Stimulated activated CD4-positive, alpha-beta T cell treated with anti-CD3 and anti-CD28 coated beads, Interleukin-2, amount 100 ng/mL, for 24 hours (primary cell): ENCODE data around the gene ST6GALNAC1.

Experiments used
- DNase-seq, 2 donors: peaks; one replicate each; pipeline ENCODE4 v3.0.0-alpha.2; 2020

ST6GALNAC1 gene

GRCh38 chr17:76643553-76644148 lies at the start of gene ST6GALNAC1:
Gene ST6GALNAC1, minus strand, starts transcription at chr17:76643757. Its CDS starts 119 bp downstream, at chr17:76643638.
- DNase-seq = peak; percentile 15 to 43

- no peak for DNase-seq
Observed at GRCh38 chr17:76691379-76692191, 48.0 kb upstream of the ST6GALNAC1 start.

GRCh38 chr17:76690596-76691280 lies 47.2 kb upstream of the ST6GALNAC1 start:
- DNase-seq = no peak

- DNase-seq = no peak
Observed at GRCh38 chr17:76689859-76690258, 46.3 kb upstream of the ST6GALNAC1 start.

- DNase-seq = no peak
Observed at GRCh38 chr17:76688165-76688622, 44.6 kb upstream of the ST6GALNAC1 start.

- no peak for DNase-seq
Observed at GRCh38 chr17:76687298-76688164, 44.0 kb upstream of the ST6GALNAC1 start.

- no peak for DNase-seq
Observed at GRCh38 chr17:76686538-76687297, 43.2 kb upstream of the ST6GALNAC1 start.

GRCh38 chr17:76685846-76686245 lies 42.3 kb upstream of the ST6GALNAC1 start:
- no peak for DNase-seq

- no peak for DNase-seq
Observed at GRCh38 chr17:76685366-76685765, 41.8 kb upstream of the ST6GALNAC1 start.

- no peak for DNase-seq
Observed at GRCh38 chr17:76684756-76685155, 41.2 kb upstream of the ST6GALNAC1 start.

GRCh38 chr17:76683921-76684745 lies 40.6 kb upstream of the ST6GALNAC1 start:
- no peak for DNase-seq

- no peak for DNase-seq
Observed at GRCh38 chr17:76683011-76683755, 39.6 kb upstream of the ST6GALNAC1 start.

- DNase-seq = no peak
Observed at GRCh38 chr17:76682296-76682695, 38.7 kb upstream of the ST6GALNAC1 start.

- DNase-seq = peak; percentile 68 to 71
Observed at GRCh38 chr17:76681222-76682137, 37.9 kb upstream of the ST6GALNAC1 start.

- DNase-seq = no peak
Observed at GRCh38 chr17:76679239-76679638, 35.7 kb upstream of the ST6GALNAC1 start.

GRCh38 chr17:76678330-76678729 lies 34.8 kb upstream of the ST6GALNAC1 start:
- DNase-seq = peak in 1 of 2 donors; percentile 29

- no peak for DNase-seq
Observed at GRCh38 chr17:76677406-76677805, 33.8 kb upstream of the ST6GALNAC1 start.

- DNase-seq = no peak
Observed at GRCh38 chr17:76676629-76677028, 33.1 kb upstream of the ST6GALNAC1 start.

GRCh38 chr17:76675648-76676047 lies 32.1 kb upstream of the ST6GALNAC1 start:
- no peak for DNase-seq
